HL-60 (cell line): ENCODE data around the gene MED1.

Experiments used
- CTCF ChIP-seq: IDR thresholded peaks from one replicate; pipeline ENCODE4 v1.5.1; 2011; ENCODE audit warnings: low read length, control low read depth, inconsistent platforms; ENCODE audit not compliant: insufficient read depth
- GABPA ChIP-seq: IDR thresholded peaks from 2 replicates; pipeline ENCODE4 v1.6.1; 2012; ENCODE audit warnings: low read depth
- POLR2AphosphoS5 ChIP-seq: IDR thresholded peaks from 2 replicates; pipeline ENCODE4 v1.6.1; 2012; ENCODE audit warnings: low read depth
- REST ChIP-seq: IDR thresholded peaks from 2 replicates; pipeline ENCODE4 v1.6.1; 2012; ENCODE audit warnings: low read depth; ENCODE audit not compliant: insufficient replicate concordance

- TF ChIP-seq CTCF (no peak), GABPA (no peak), POLR2AphosphoS5 (no peak), REST (no peak)
These were observed 85.8 kb downstream of the MED1 start for GRCh38 chr17:39365242-39365641.
